HEK293 (cell line): Measurements from ENCODE around the gene SF3B6.

Experiments
- CTCF ChIA-PET: fragments of 350-600 bp; formaldehyde crosslinking; extraction: SDS; loops from one replicate; lab custom pipeline; 2021; ENCODE audit warnings: antibody characterized with exemption; lab: Yijun Ruan, JAX
- POLR2A ChIA-PET: fragments of 300-600 bp; formaldehyde crosslinking; extraction: SDS; loops from one replicate; lab custom pipeline; 2020; ENCODE audit warnings: antibody characterized with exemption, inconsistent platforms; lab: Yijun Ruan, JAX
- H3K27ac ChIP-seq: fragments of 200-500 bp; sonication (Bioruptor generic); 2 replicates; pipeline ENCODE4 v1.5.1; 2014; ENCODE audit warnings: low read depth, low read length, control low read depth, inconsistent platforms; ENCODE audit errors: extremely low read depth
- H3K36me3 ChIP-seq, 2 experiments: fragments of 200-500 bp in 1 of 2; sonication (Bioruptor generic) in 1 of 2; 1 replicate in 1 of 2; 2 replicates in 1 of 2; pipeline ENCODE4 v1.5.1; 2014 to 2017; ENCODE audit warnings: inconsistent platforms in 2 of 2, low read length in 2 of 2; ENCODE audit not compliant: control insufficient read depth in 2 of 2, insufficient read depth in 1 of 2
- H3K4me1 ChIP-seq: fragments of 200-500 bp; sonication (Bioruptor generic); 2 replicates; pipeline ENCODE4 v1.5.1; 2014; ENCODE audit warnings: mild to moderate bottlenecking, low read length, inconsistent platforms; ENCODE audit not compliant: control insufficient read depth, insufficient read depth
- H3K4me3 ChIP-seq: 2 replicates; pipeline ENCODE4 v1.5.1; 2011; ENCODE audit warnings: low read depth, mild to moderate bottlenecking, control low read depth, low read length, moderate library complexity
- H3K9me3 ChIP-seq: fragments of 200-500 bp; sonication (Bioruptor generic); 2 replicates; pipeline ENCODE4 v1.5.1; 2014; ENCODE audit warnings: low read depth, low read length, inconsistent platforms; ENCODE audit not compliant: control insufficient read depth, insufficient read depth
- BCL11B ChIP-seq: fragments of 450-650 bp; formaldehyde crosslinking; IDR thresholded peaks from 2 replicates; pipeline ENCODE4 v1.5.1; 2016; ENCODE audit warnings: low read depth, missing biosample characterization, missing genetic modification characterization
- GLI4 ChIP-seq: fragments of 450-650 bp; formaldehyde crosslinking; IDR thresholded peaks from 2 replicates; pipeline ENCODE4 v1.5.1; 2016; ENCODE audit warnings: missing biosample characterization, missing genetic modification characterization
- HOXD13 ChIP-seq: sonication (generic); formaldehyde crosslinking; IDR thresholded peaks from 2 replicates; pipeline ENCODE4 v1.8.0; 2022; ENCODE audit warnings: missing genetic modification reagents, borderline replicate concordance
- IKZF3 ChIP-seq: fragments of 450-650 bp; IDR thresholded peaks from 2 replicates; pipeline ENCODE4 v1.5.0; 2018; ENCODE audit warnings: missing biosample characterization, mild to moderate bottlenecking, missing genetic modification characterization, moderate library complexity
- SCRT1 ChIP-seq: fragments of 450-650 bp; formaldehyde crosslinking; IDR thresholded peaks from 2 replicates; pipeline ENCODE4 v1.5.1; 2016; ENCODE audit warnings: missing biosample characterization, missing genetic modification characterization, borderline replicate concordance
- SCRT2 ChIP-seq: fragments of 450-650 bp; formaldehyde crosslinking; IDR thresholded peaks from 2 replicates; pipeline ENCODE4 v1.5.1; 2016; ENCODE audit warnings: missing biosample characterization, missing genetic modification characterization
- SP2 ChIP-seq: fragments of 450-650 bp; formaldehyde crosslinking; IDR thresholded peaks from 2 replicates; pipeline ENCODE4 v1.5.1; 2016; ENCODE audit warnings: missing biosample characterization, missing genetic modification characterization
- TSHZ1 ChIP-seq: fragments of 450-650 bp; formaldehyde crosslinking; IDR thresholded peaks from 2 replicates; pipeline ENCODE4 v1.5.1; 2016; ENCODE audit warnings: missing biosample characterization, missing genetic modification characterization, borderline replicate concordance
- YY1 ChIP-seq: fragments of 450-650 bp; formaldehyde crosslinking; IDR thresholded peaks from 2 replicates; pipeline ENCODE4 v1.5.1; 2018; ENCODE audit warnings: missing biosample characterization, missing genetic modification characterization
- ZFHX2 ChIP-seq: fragments of 450-650 bp; formaldehyde crosslinking; conservative IDR thresholded peaks from 2 replicates; pipeline ENCODE4 v1.5.1; 2016; ENCODE audit warnings: missing biosample characterization, missing genetic modification characterization
- ZIC2 ChIP-seq: fragments of 450-650 bp; formaldehyde crosslinking; IDR thresholded peaks from 2 replicates; pipeline ENCODE4 v1.5.1; 2016; ENCODE audit warnings: missing biosample characterization, missing genetic modification characterization
- ZNF174 ChIP-seq: fragments of 450-650 bp; formaldehyde crosslinking; IDR thresholded peaks from 2 replicates; pipeline ENCODE4 v1.5.0; 2017; ENCODE audit warnings: missing biosample characterization, mild to moderate bottlenecking, missing genetic modification characterization
- ZNF202 ChIP-seq: fragments of 450-650 bp; formaldehyde crosslinking; IDR thresholded peaks from 2 replicates; pipeline ENCODE4 v1.5.1; 2016; ENCODE audit warnings: missing biosample characterization, missing genetic modification characterization, borderline replicate concordance
- ZNF214 ChIP-seq: fragments of 450-650 bp; formaldehyde crosslinking; IDR thresholded peaks from 2 replicates; pipeline ENCODE4 v1.5.1; 2017; ENCODE audit warnings: missing biosample characterization, mild to moderate bottlenecking, missing genetic modification characterization, borderline replicate concordance
- ZNF23 ChIP-seq: fragments of 450-650 bp; formaldehyde crosslinking; IDR thresholded peaks from 2 replicates; pipeline ENCODE4 v1.5.1; 2016; ENCODE audit warnings: missing biosample characterization, missing genetic modification characterization, borderline replicate concordance
- ZNF248 ChIP-seq: fragments of 450-650 bp; formaldehyde crosslinking; IDR thresholded peaks from 2 replicates; pipeline ENCODE4 v1.5.1; 2017; ENCODE audit warnings: missing biosample characterization, missing genetic modification characterization
- ZNF302 ChIP-seq: fragments of 450-650 bp; formaldehyde crosslinking; IDR thresholded peaks from 2 replicates; pipeline ENCODE4 v1.5.1; 2016; ENCODE audit warnings: missing biosample characterization, missing genetic modification characterization, low read depth
- ZNF311 ChIP-seq: fragments of 450-650 bp; formaldehyde crosslinking; IDR thresholded peaks from 2 replicates; pipeline ENCODE4 v1.5.1; 2017; ENCODE audit warnings: missing biosample characterization, missing genetic modification characterization, borderline replicate concordance
- ZNF48 ChIP-seq: fragments of 450-650 bp; formaldehyde crosslinking; IDR thresholded peaks from 2 replicates; pipeline ENCODE4 v1.5.1; 2016; ENCODE audit warnings: missing biosample characterization, missing genetic modification characterization
- ZNF514 ChIP-seq: fragments of 450-650 bp; formaldehyde crosslinking; IDR thresholded peaks from 2 replicates; pipeline ENCODE4 v1.5.1; 2016; ENCODE audit warnings: missing biosample characterization, missing genetic modification characterization
- ZNF558 ChIP-seq: fragments of 450-650 bp; formaldehyde crosslinking; IDR thresholded peaks from 2 replicates; pipeline ENCODE4 v1.5.1; 2016; ENCODE audit warnings: missing biosample characterization, missing genetic modification characterization
- ZNF624 ChIP-seq: fragments of 450-650 bp; formaldehyde crosslinking; IDR thresholded peaks from 2 replicates; pipeline ENCODE4 v1.5.1; 2017; ENCODE audit warnings: missing biosample characterization, missing genetic modification characterization
- ZNF768 ChIP-seq: fragments of 450-650 bp; formaldehyde crosslinking; IDR thresholded peaks from 2 replicates; pipeline ENCODE4 v1.5.1; 2018; ENCODE audit warnings: missing biosample characterization, mild to moderate bottlenecking, missing genetic modification characterization
- ZNF777 ChIP-seq: fragments of 450-650 bp; formaldehyde crosslinking; IDR thresholded peaks from 2 replicates; pipeline ENCODE4 v1.5.1; 2017; ENCODE audit warnings: missing biosample characterization, missing genetic modification characterization, borderline replicate concordance
- ZSCAN5A ChIP-seq: fragments of 450-650 bp; formaldehyde crosslinking; IDR thresholded peaks from 2 replicates; pipeline ENCODE4 v1.5.1; 2016; ENCODE audit warnings: missing biosample characterization, missing genetic modification characterization

The SF3B6 gene

GRCh38 chr2:24038786-24039499 is 37.2 kb downstream of the SF3B6 start:
- no peak overlapping the region for H3K27ac ChIP-seq
- H3K36me3 ChIP-seq, result peaks cover 20 to 35% of the 10 kb centered on the region in 2 experiments
- TF ChIP-seq ZNF302 (tag by site-specific recombination) (no peak), SCRT1 (tag by site-specific recombination) (peak; percentile 74), HOXD13 (CRISPR knock-in tag) (no peak), ZNF202 (tag by site-specific recombination) (no peak), SCRT2 (tag by site-specific recombination) (peak; percentile 93)
- POLR2A ChIA-PET, result interaction anchor here (0.6 to 1.6 kb wide), 3 partner anchors 8 to 112 kb away, joined by 3 to 5 read pairs (median 4); partner anchors contain the start of genes ATAD2B, FKBP1B and WDCP
- no peaks in the 10 kb centered on the region for H3K4me1 ChIP-seq
- no peak overlapping the region for H3K4me3 ChIP-seq
- H3K9me3 ChIP-seq, result no peaks in the 10 kb centered on the region
- CTCF ChIA-PET, result no interaction called here

GRCh38 chr2:24026233-24026632 is 49.9 kb downstream of the SF3B6 start:
- POLR2A ChIA-PET, result interaction anchor here (0.5 kb wide), 1 partner anchor 313 kb away, joined by 3 read pairs; no protein-coding TSS in a partner anchor
- H3K27ac ChIP-seq, result no peak overlapping the region

GRCh38 chr2:24024996-24025663 is 51.0 kb downstream of the SF3B6 start:
- Histone ChIP-seq H3K9me3 (no peaks in the 10 kb centered on the region), H3K4me1 (no peaks in the 10 kb centered on the region), H3K4me3 (no peak overlapping the region), H3K36me3 (peaks cover 7 to 47% of the 10 kb centered on the region in 2 experiments), H3K27ac (no peak overlapping the region)
- POLR2A ChIA-PET, result interaction anchor here (0.6 kb wide), 1 partner anchor 87 kb away, joined by 4 read pairs; no protein-coding TSS in a partner anchor
- CTCF ChIA-PET, result interaction anchor here (1.8 kb wide), 1 partner anchor 17 kb away, joined by 6 read pairs; no protein-coding TSS in a partner anchor
- TF ChIP-seq ZNF48 (tag by site-specific recombination) (no peak), TSHZ1 (tag by site-specific recombination) (no peak), IKZF3 (no peak), ZNF558 (tag by site-specific recombination) (no peak), BCL11B (tag by site-specific recombination) (no peak), ZNF214 (tag by site-specific recombination) (no peak), ZNF777 (tag by site-specific recombination) (no peak), ZNF23 (no peak), ZFHX2 (no peak), ZNF768 (no peak), GLI4 (no peak), ZNF514 (tag by site-specific recombination) (no peak), ZIC2 (tag by site-specific recombination) (no peak)

More at GRCh38 chr2:24026233-24026632, 49.9 kb downstream of the SF3B6 start:
- Histone ChIP-seq H3K9me3 (no peaks in the 10 kb centered on the region), H3K4me1 (no peaks in the 10 kb centered on the region), H3K4me3 (no peak overlapping the region), H3K36me3 (peaks cover 7 to 58% of the 10 kb centered on the region in 2 experiments)
- TF ChIP-seq SP2 (tag by site-specific recombination) (no peak), YY1 (no peak), ZNF248 (tag by site-specific recombination) (no peak), ZNF624 (tag by site-specific recombination) (no peak), ZNF174 (tag by site-specific recombination) (no peak), ZSCAN5A (tag by site-specific recombination) (no peak), ZNF311 (tag by site-specific recombination) (no peak)
- CTCF ChIA-PET, result interaction anchor here (1.8 kb wide), 1 partner anchor 16 kb away, joined by 6 read pairs; no protein-coding TSS in a partner anchor
